Breast epithelium (tissue), 3 donors: Measurements from ENCODE around the gene TTLL11.

ENCODE experiments used
- POLR2A ChIP-seq: fragments of 450-650 bp; IDR thresholded peaks from one replicate; pipeline ENCODE4 v1.6.1; 2016; ENCODE audit warnings: antibody characterized with exemption, mild to moderate bottlenecking, moderate library complexity
- TF ChIP-seq, protein P1 (sequence below), 3 donors: fragments of 450-650 bp; IDR thresholded peaks; one replicate each; pipeline ENCODE4 v1.5.1; 2016 to 2017; ENCODE audit warnings: antibody characterized with exemption in 3 of 3, mild to moderate bottlenecking in 3 of 3, moderate library complexity in 3 of 3

DNA sequence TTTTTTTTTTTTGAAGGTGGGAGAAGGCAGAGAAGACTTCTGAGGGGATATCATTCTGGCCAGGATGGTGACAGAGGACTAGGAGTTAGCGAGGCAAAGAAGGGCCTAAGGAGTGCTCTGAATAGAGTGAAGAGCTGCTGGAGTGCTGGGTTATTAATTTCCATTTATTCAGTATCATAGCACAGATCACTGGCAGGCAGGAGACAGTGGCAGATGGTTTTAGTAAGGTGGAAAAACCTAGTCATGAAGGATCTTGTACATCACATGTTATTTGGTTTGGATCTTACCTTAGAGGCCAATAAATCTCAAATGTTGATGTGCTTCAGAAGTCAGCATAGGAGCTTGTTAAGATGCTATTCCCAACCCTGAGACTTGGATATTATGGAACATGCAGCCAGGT lies 165.5 kb downstream of the TTLL11 start:
- no peak for TF ChIP-seq POLR2A
- TF ChIP-seq, protein P1, sequence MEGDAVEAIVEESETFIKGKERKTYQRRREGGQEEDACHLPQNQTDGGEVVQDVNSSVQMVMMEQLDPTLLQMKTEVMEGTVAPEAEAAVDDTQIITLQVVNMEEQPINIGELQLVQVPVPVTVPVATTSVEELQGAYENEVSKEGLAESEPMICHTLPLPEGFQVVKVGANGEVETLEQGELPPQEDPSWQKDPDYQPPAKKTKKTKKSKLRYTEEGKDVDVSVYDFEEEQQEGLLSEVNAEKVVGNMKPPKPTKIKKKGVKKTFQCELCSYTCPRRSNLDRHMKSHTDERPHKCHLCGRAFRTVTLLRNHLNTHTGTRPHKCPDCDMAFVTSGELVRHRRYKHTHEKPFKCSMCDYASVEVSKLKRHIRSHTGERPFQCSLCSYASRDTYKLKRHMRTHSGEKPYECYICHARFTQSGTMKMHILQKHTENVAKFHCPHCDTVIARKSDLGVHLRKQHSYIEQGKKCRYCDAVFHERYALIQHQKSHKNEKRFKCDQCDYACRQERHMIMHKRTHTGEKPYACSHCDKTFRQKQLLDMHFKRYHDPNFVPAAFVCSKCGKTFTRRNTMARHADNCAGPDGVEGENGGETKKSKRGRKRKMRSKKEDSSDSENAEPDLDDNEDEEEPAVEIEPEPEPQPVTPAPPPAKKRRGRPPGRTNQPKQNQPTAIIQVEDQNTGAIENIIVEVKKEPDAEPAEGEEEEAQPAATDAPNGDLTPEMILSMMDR (IDR thresholded peaks at IDR 0.05): no peak
